H1 (cell line): ENCODE data around the gene ZNF112. TPM values are rescaled to one million over a fixed set of nuclear protein-coding genes. Genes with fewer than 3 reads are reported as not detected.

Experiments used
- CTCF ChIA-PET: fragments of 300-600 bp; sonication (Branson Sonifier 250); formaldehyde crosslinking; loops from one replicate; lab custom pipeline; 2021; ENCODE audit not compliant: partially characterized antibody; lab: Charles Lee
- POLR2A ChIA-PET: fragments of 300-600 bp; sonication (Branson Sonifier 250); formaldehyde crosslinking; loops from one replicate; lab custom pipeline; 2021; ENCODE audit warnings: inconsistent platforms; ENCODE audit not compliant: partially characterized antibody; lab: Charles Lee
- DNase-seq, 2 experiments: peaks; one replicate each; pipeline versions ENCODE4 v3.0.0 to v3.0.0-alpha.2; 2010 to 2022; ENCODE audit warnings: low spot score in 2 of 2, low read depth in 1 of 2, mixed read lengths in 1 of 2
- FAIRE-seq: peaks from 2 replicates; lab custom pipeline; 2011; peaks lifted over from hg19 to GRCh38; lab: Jason Lieb, UNC
- H2AFZ ChIP-seq: 2 replicates; pipeline ENCODE4 v1.8.1; 2012; ENCODE audit warnings: low read length, inconsistent platforms
- H2AK5ac ChIP-seq: 2 replicates; pipeline ENCODE4 v1.6.1; 2013; ENCODE audit warnings: low read depth, low read length
- H2BK120ac ChIP-seq: replicated peaks from 2 replicates; pipeline ENCODE3; 2013; ENCODE audit warnings: low read depth, low read length, inconsistent platforms
- H2BK12ac ChIP-seq: 2 replicates; pipeline ENCODE4 v1.6.1; 2013; ENCODE audit warnings: low read depth, low read length
- H2BK15ac ChIP-seq: 2 replicates; pipeline ENCODE4 v1.6.1; 2013; ENCODE audit warnings: low read length
- H2BK20ac ChIP-seq: 2 replicates; pipeline ENCODE4 v1.6.1; 2013; ENCODE audit warnings: low read length
- H2BK5ac ChIP-seq: 2 replicates; pipeline ENCODE4 v1.6.1; 2013; ENCODE audit warnings: low read depth, low read length
- H3K14ac ChIP-seq: 2 replicates; pipeline ENCODE4 v1.6.1; 2013; ENCODE audit warnings: inconsistent platforms; ENCODE audit not compliant: insufficient read length
- H3K18ac ChIP-seq: 2 replicates; pipeline ENCODE4 v1.6.1; 2013; ENCODE audit warnings: low read length; ENCODE audit errors: extremely low read depth
- H3K23ac ChIP-seq: 2 replicates; pipeline ENCODE4 v1.6.1; 2013; ENCODE audit warnings: inconsistent platforms; ENCODE audit not compliant: insufficient read length
- H3K23me2 ChIP-seq: 2 replicates; pipeline ENCODE4 v1.6.1; 2013; ENCODE audit warnings: low read depth, low read length
- H3K27ac ChIP-seq: 2 replicates; pipeline ENCODE4 v1.6.1; 2011; ENCODE audit warnings: low read depth, low read length, inconsistent platforms
- H3K27me3 ChIP-seq, 4 experiments: replicated peaks in 1 of 4; 1 replicate in 1 of 4; 2 replicates in 3 of 4; pipeline versions ENCODE4 v1.6.1 to v1.8.1; 2011 to 2013; ENCODE audit warnings: low read length in 3 of 4, mild to moderate bottlenecking in 3 of 4, inconsistent platforms in 2 of 4, mixed read lengths in 2 of 4, moderate library complexity in 1 of 4; ENCODE audit not compliant: control insufficient read depth in 3 of 4, insufficient read depth in 3 of 4; ENCODE audit errors: extremely low read depth in 1 of 4
- H3K36me3 ChIP-seq, 4 experiments: 2 replicates each; pipeline versions ENCODE4 v1.6.1 to v1.8.1; 2011 to 2013; ENCODE audit warnings: mild to moderate bottlenecking in 4 of 4, low read length in 3 of 4, moderate library complexity in 2 of 4, control low read depth in 1 of 4, inconsistent platforms in 1 of 4; ENCODE audit not compliant: insufficient read depth in 4 of 4, control insufficient read depth in 2 of 4
- H3K4ac ChIP-seq: replicated peaks from 2 replicates; pipeline ENCODE3; 2013; ENCODE audit warnings: low read length, low read depth, mixed read lengths, inconsistent platforms; ENCODE audit not compliant: insufficient read length
- H3K4me1 ChIP-seq, 4 experiments: replicated peaks in 1 of 4; 1 replicate in 1 of 4; 2 replicates in 3 of 4; pipeline versions ENCODE4 v1.6.1 to v1.8.1; 2011 to 2013; ENCODE audit warnings: low read length in 3 of 4, inconsistent platforms in 2 of 4, mixed read lengths in 1 of 4; ENCODE audit not compliant: insufficient read depth in 4 of 4, control insufficient read depth in 3 of 4
- H3K4me2 ChIP-seq, 2 experiments: 2 replicates each; pipeline versions ENCODE4 v1.6.1 to v1.8.1; 2011 to 2013; ENCODE audit warnings: low read depth in 2 of 2, low read length in 2 of 2, control low read depth in 1 of 2, inconsistent platforms in 1 of 2, mild to moderate bottlenecking in 1 of 2; ENCODE audit not compliant: insufficient read depth in 1 of 2
- H3K4me3 ChIP-seq, 4 experiments: fragments of 200-600, 300-600 bp in 1 of 4; sonication (generic), shearing (Covaris generic), sonication (Bioruptor Twin) in 1 of 4; 2 replicates each; pipeline versions ENCODE4 v1.5.1 to v1.8.1; 2011 to 2016; ENCODE audit warnings: low read length in 4 of 4, low read depth in 3 of 4, control low read depth in 2 of 4, inconsistent platforms in 2 of 4, mild to moderate bottlenecking in 2 of 4, mixed read lengths in 1 of 4, moderate library complexity in 1 of 4; ENCODE audit not compliant: insufficient read depth in 2 of 4; ENCODE audit errors: extremely low read depth in 1 of 4
- H3K56ac ChIP-seq: replicated peaks from 2 replicates; pipeline ENCODE3; 2013; ENCODE audit warnings: low read depth, mild to moderate bottlenecking, mixed read lengths, low read length, inconsistent platforms; ENCODE audit not compliant: insufficient read length
- H3K79me1 ChIP-seq: 2 replicates; pipeline ENCODE4 v1.6.1; 2013; ENCODE audit warnings: low read depth, low read length, control low read depth
- H3K79me2 ChIP-seq, 2 experiments: 2 replicates each; pipeline versions ENCODE4 v1.6.1 to v1.8.1; 2012 to 2013; ENCODE audit warnings: low read length in 2 of 2, mild to moderate bottlenecking in 2 of 2, inconsistent platforms in 1 of 2; ENCODE audit not compliant: insufficient read depth in 2 of 2, control insufficient read depth in 1 of 2
- H3K9ac ChIP-seq, 4 experiments: replicated peaks in 1 of 4; 1 replicate in 1 of 4; 2 replicates in 3 of 4; pipeline versions ENCODE4 v1.6.1 to v1.8.1; 2011 to 2013; ENCODE audit warnings: low read depth in 3 of 4, low read length in 3 of 4, control low read depth in 2 of 4, mild to moderate bottlenecking in 2 of 4, moderate library complexity in 2 of 4, inconsistent platforms in 1 of 4; ENCODE audit errors: extremely low read depth in 1 of 4
- H3K9me3 ChIP-seq, 2 experiments: 2 replicates each; pipeline versions ENCODE4 v1.6.1 to v1.8.1; 2012 to 2013; ENCODE audit warnings: mild to moderate bottlenecking in 2 of 2, moderate library complexity in 2 of 2, control low read depth in 1 of 2, inconsistent platforms in 1 of 2, low read depth in 1 of 2, low read length in 1 of 2, mixed read lengths in 1 of 2; ENCODE audit not compliant: insufficient read depth in 2 of 2
- H4K20me1 ChIP-seq, 2 experiments: replicated peaks in 1 of 2; 2 replicates each; pipeline versions ENCODE3 to v1.8.1; 2011 to 2013; ENCODE audit warnings: inconsistent platforms in 2 of 2, low read length in 2 of 2, mild to moderate bottlenecking in 1 of 2; ENCODE audit not compliant: insufficient read depth in 2 of 2, control insufficient read depth in 1 of 2
- H4K5ac ChIP-seq: 2 replicates; pipeline ENCODE4 v1.6.1; 2013; ENCODE audit warnings: low read length, low read depth, mixed read lengths, inconsistent platforms; ENCODE audit not compliant: insufficient read length
- H4K8ac ChIP-seq: 2 replicates; pipeline ENCODE4 v1.8.0; 2013; ENCODE audit warnings: mild to moderate bottlenecking, moderate library complexity, low read length, inconsistent platforms; ENCODE audit not compliant: insufficient read depth; ENCODE audit errors: extremely low read depth
- H4K91ac ChIP-seq: replicated peaks from 2 replicates; pipeline ENCODE3; 2013; ENCODE audit warnings: low read length, mixed read lengths, inconsistent platforms; ENCODE audit not compliant: insufficient read length
- CHD2 ChIP-seq: IDR thresholded peaks from 2 replicates; pipeline ENCODE4 v1.6.1; 2012; ENCODE audit warnings: low read length, improper control_type of control experiment
- SIX5 ChIP-seq: IDR thresholded peaks from 2 replicates; pipeline ENCODE4 v1.6.1; 2011; ENCODE audit warnings: mild to moderate bottlenecking, low read depth, low read length
- WGBS, 2 experiments: shearing (Covaris generic) in 1 of 2; methylation state at CpG; one replicate each; pipeline versions ENCODE4 v1.1.6 to v1.1.7; 2013 to 2015; ENCODE audit warnings: low lambda C conversion rate in 2 of 2, mixed read lengths in 2 of 2, inconsistent platforms in 1 of 2, low coverage in 1 of 2, missing lambda C conversion rate in 1 of 2; ENCODE audit not compliant: insufficient replicate concordance in 2 of 2, insufficient coverage in 1 of 2, insufficient read length in 1 of 2; ENCODE audit errors: extremely low coverage in 1 of 2, missing lambda C conversion rate in 1 of 2; 5-methylcytosine and 5-hydroxymethylcytosine counted together
- polyA plus RNA-seq, 7 experiments: library from polyadenylated mRNA; depleted of rRNA in 3 of 7; stranded (reverse) in 5 of 7; unstranded in 2 of 7; fragments of >200 nt in 5 of 7; fragments of 200-250 nt in 2 of 7; gene quantifications; 1 replicate in 5 of 7; 2 replicates in 1 of 7; 4 replicates in 1 of 7; pipeline versions ENCODE4 v1.2.1 to v1.2.3, GENCODE V29; 2011 to 2013; ENCODE audit warnings: missing spikeins in 2 of 7, mixed read lengths in 2 of 7
- total RNA-seq: library from RNA; stranded (reverse); fragmentation: NEBNext Ultra II Directional; extraction: Animal tissue kit (Norgen Biotek cat#: 25700); gene quantifications from 2 replicates; pipeline ENCODE4 v1.2.1, GENCODE V29; 2021

The ZNF112 gene
- total and polyA plus RNA-seq, 2 of the 8 experiments (the other 6 are each of a cell fraction or from before 2014, with no cell fraction given): 0.70 to 2.8 TPM

DNA sequence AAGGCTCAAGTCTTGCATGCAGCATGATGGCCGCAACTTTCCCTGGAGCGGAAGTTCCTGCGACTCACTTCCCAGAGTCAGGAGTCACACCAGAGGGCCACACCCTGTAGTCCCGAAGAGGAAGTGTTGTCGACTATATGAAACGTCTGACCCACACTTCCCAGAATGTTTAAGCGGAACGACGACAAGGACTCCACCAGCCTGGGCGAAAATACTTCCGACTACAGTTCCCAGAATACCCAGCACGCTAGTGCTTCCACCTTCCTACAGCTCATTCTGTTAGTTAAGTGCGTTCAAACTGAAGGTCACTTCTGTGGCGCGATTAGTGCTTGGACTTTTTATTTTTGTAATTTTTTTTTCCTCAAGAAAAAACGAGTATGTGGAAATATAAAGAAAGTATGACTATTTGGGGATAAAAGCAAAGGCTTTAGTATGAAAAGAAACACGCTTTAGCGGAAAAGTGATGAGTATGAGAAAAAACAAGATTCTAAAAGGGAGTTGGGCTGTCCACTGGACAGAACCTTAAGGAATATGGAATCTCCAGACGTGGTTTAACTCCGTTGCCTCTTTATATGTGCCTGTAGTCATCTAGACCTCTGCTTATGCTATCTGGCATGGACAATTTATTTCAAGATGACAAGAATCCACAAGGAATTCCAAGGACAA lies 15.5 kb upstream of the ZNF112 start:
- H4K5ac ChIP-seq: no peak overlapping the region
- FAIRE-seq: no peak

More for the DNA sequence above, 15.5 kb upstream of the ZNF112 start:
- H3K36me3 ChIP-seq: no peaks in the 10 kb centered on the region
- no peak overlapping the region for H3K4ac ChIP-seq
- no peak overlapping the region for H3K23ac ChIP-seq
- no peaks in the 10 kb centered on the region for H3K4me1 ChIP-seq
- 85 to 100% methylated on average over 1 to 20 of the region's 20 CpGs for WGBS, 2 experiments
- TF ChIP-seq CHD2: no peak
- TF ChIP-seq SIX5: no peak
- no peak overlapping the region for H3K27ac ChIP-seq
- no peak overlapping the region for H3K4me3 ChIP-seq
- H2BK15ac ChIP-seq: no peak overlapping the region
- no peak for DNase-seq
- H4K8ac ChIP-seq: no peak overlapping the region
- H3K9me3 ChIP-seq: peaks cover 10 to 15% of the 10 kb centered on the region in 2 experiments
- no peak overlapping the region for H2AK5ac ChIP-seq
- H3K79me2 ChIP-seq: no peaks in the 10 kb centered on the region
- H3K9ac ChIP-seq: no peak overlapping the region
- H2BK12ac ChIP-seq: no peak overlapping the region
- no peak overlapping the region for H3K4me2 ChIP-seq
- H2AFZ ChIP-seq: no peak overlapping the region
- no peak overlapping the region for H3K56ac ChIP-seq
- H3K23me2 ChIP-seq: no peaks in the 10 kb centered on the region
- H4K91ac ChIP-seq: no peak overlapping the region
- no peak overlapping the region for H2BK120ac ChIP-seq
- H3K79me1 ChIP-seq: no peaks in the 10 kb centered on the region
- no peak overlapping the region for H2BK5ac ChIP-seq
- CTCF ChIA-PET: no interaction called here
- H3K27me3 ChIP-seq: no peaks in the 10 kb centered on the region
- H2BK20ac ChIP-seq: no peak overlapping the region
- no peak overlapping the region for H3K14ac ChIP-seq
- H4K20me1 ChIP-seq: no peaks in the 10 kb centered on the region
- POLR2A ChIA-PET: no interaction called here
- no peak overlapping the region for H3K18ac ChIP-seq
